Fibroblast of lung (primary cell): Measurements from ENCODE around the gene TMCC1.

Source experiments
- EZH2 ChIP-seq: IDR thresholded peaks from 2 replicates; pipeline ENCODE4 v1.5.1; 2012; ENCODE audit warnings: low read length, control low read depth, mild to moderate bottlenecking; ENCODE audit errors: missing control alignments
- TF ChIP-seq, protein P1 (sequence below), 2 donors: IDR thresholded peaks in 1 of 2; conservative IDR thresholded peaks in 1 of 2; 1 replicate in 1 of 2; 2 replicates in 1 of 2; pipeline ENCODE4 v1.5.1; 2011 to 2012; ENCODE audit warnings: low read length in 2 of 2, control low read depth in 1 of 2, inconsistent platforms in 1 of 2, low read depth in 1 of 2, mild to moderate bottlenecking in 1 of 2

DNA sequence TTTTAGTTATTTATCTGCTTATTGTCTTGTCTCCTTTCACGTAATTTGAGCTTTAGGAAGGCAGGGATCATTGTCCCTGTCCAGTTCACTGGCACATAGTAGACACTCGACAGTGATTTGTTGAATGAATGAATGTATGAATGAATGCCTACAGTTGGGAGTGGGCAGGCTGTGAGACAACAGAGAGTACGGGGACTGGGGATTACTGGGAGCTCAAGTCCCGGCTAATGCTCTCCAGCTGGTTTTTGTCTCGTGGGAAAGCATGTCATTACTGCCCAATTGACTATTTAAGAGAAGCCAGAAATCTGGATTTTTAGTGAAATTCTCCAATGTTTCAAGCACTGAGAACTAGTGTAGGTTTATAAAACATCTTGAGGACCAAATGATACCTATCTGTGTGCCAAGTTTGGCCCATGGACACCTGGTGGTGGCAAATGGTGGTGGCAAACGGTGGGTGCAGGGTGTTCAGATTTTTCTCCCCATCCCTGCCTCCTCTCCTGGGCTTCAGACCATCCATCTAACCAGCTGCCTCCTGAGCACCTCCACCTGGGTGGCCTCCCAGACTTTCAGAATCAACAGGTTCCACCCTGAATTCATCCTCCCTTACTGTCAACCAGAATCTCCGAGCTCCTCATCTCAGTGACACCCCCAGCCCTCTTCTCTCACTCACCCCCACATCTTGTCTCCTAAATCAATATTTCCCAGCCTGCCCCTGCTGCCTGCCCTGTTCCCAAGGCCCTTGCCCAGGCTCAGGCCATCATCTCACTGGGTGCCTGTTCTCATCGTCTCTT lies 44.8 kb upstream of the TMCC1 start:
- TF ChIP-seq, protein P1, sequence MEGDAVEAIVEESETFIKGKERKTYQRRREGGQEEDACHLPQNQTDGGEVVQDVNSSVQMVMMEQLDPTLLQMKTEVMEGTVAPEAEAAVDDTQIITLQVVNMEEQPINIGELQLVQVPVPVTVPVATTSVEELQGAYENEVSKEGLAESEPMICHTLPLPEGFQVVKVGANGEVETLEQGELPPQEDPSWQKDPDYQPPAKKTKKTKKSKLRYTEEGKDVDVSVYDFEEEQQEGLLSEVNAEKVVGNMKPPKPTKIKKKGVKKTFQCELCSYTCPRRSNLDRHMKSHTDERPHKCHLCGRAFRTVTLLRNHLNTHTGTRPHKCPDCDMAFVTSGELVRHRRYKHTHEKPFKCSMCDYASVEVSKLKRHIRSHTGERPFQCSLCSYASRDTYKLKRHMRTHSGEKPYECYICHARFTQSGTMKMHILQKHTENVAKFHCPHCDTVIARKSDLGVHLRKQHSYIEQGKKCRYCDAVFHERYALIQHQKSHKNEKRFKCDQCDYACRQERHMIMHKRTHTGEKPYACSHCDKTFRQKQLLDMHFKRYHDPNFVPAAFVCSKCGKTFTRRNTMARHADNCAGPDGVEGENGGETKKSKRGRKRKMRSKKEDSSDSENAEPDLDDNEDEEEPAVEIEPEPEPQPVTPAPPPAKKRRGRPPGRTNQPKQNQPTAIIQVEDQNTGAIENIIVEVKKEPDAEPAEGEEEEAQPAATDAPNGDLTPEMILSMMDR (conservative IDR thresholded peaks at IDR 0.05 in 1 of 2, IDR thresholded peaks at IDR 0.05 in 1 of 2; ENCODE audit: low read depth in 1 of 2, low read length in 2 of 2) = no peak
- TF ChIP-seq EZH2 = no peak
